Activated B cell treated with CpG ODN at 0.5 μM for 24 hours (primary cell): Measurements from ENCODE around the gene B3GNT9. TPM values are rescaled to one million over a fixed set of nuclear protein-coding genes. Genes with fewer than 3 reads are reported as not detected.
A peak's percentile ranks its signal among the peaks of the same experiment; 100 is the strongest.

Source experiments
- ATAC-seq: fragments of 200-7000 bp; cut with Tn5 transposase; one replicate; pipeline ENCODE4 v1.10.0; 2021; ENCODE audit warnings: low read depth, mild to moderate bottlenecking, moderate library complexity
- CTCF ChIA-PET: fragments of 350-600 bp; sonication (Branson Sonifier 250); formaldehyde crosslinking; loops from one replicate; lab custom pipeline; 2021; ENCODE audit warnings: antibody characterized with exemption; lab: Charles Lee
- POLR2A ChIA-PET: fragments of 350-600 bp; sonication (Branson Sonifier 250); formaldehyde crosslinking; loops from one replicate; lab custom pipeline; 2021; ENCODE audit warnings: antibody characterized with exemption; lab: Charles Lee
- DNase-seq: peaks from one replicate; pipeline ENCODE4 v3.0.0; 2022
- H3K27ac Mint-ChIP-seq: one replicate; pipeline ENCODE4 v1.8.0; 2020; ENCODE audit warnings: mixed read lengths
- H3K27me3 Mint-ChIP-seq: one replicate; pipeline ENCODE4 v1.8.0; 2021; ENCODE audit warnings: mixed read lengths
- H3K36me3 Mint-ChIP-seq: one replicate; pipeline ENCODE4 v1.8.0; 2021; ENCODE audit warnings: low read depth, mixed read lengths
- H3K4me1 Mint-ChIP-seq: one replicate; pipeline ENCODE4 v1.8.0; 2021; ENCODE audit warnings: mixed read lengths
- H3K4me3 Mint-ChIP-seq: one replicate; pipeline ENCODE4 v1.8.0; 2020; ENCODE audit warnings: mild to moderate bottlenecking, mixed read lengths
- H3K9me3 Mint-ChIP-seq: one replicate; pipeline ENCODE4 v1.8.0; 2020; ENCODE audit warnings: mixed read lengths
- intact Hi-C: fragments of 100-400 bp; cut with micrococcal nuclease; formaldehyde crosslinking; loops from one replicate; pipeline ENCODE4 v1.15.1; 2024
- total RNA-seq: library from RNA; stranded (reverse); gene quantifications from 2 replicates; pipeline ENCODE4 v1.2.3, GENCODE V29; 2022
- TF ChIP-seq, protein P1 (sequence below): fragments of 200-600 bp; IDR thresholded peaks from one replicate; pipeline ENCODE4 v1.8.0; 2022; ENCODE audit warnings: antibody characterized with exemption, mild to moderate bottlenecking

Gene B3GNT9
- total RNA-seq, 1 donor from 2014 or later = 0.93 TPM

- intact Hi-C loops = no loop called here
- DNase-seq (no peak), ATAC-seq (peak; percentile 58)
- H3K4me3 Mint-ChIP-seq = no peak overlapping the region
- peak overlapping the region; percentile 65 for H3K27ac Mint-ChIP-seq
- H3K36me3 Mint-ChIP-seq = peaks cover 75% of the 10 kb centered on the region
- ChIA-PET POLR2A (interaction anchor here (0.5 to 1.7 kb wide), 2 partner anchors 46 to 62 kb away, joined by 6 to 8 read pairs; no protein-coding TSS in a partner anchor), CTCF (interaction anchor here (0.9 to 1.5 kb wide), 2 partner anchors 15 to 28 kb away, joined by 3 to 5 read pairs; partner anchors contain the start of genes MATCAP1 and TMEM208)
- H3K9me3 Mint-ChIP-seq = no peaks in the 10 kb centered on the region
- peaks cover 17% of the 10 kb centered on the region for H3K4me1 Mint-ChIP-seq
- TF ChIP-seq, protein P1, sequence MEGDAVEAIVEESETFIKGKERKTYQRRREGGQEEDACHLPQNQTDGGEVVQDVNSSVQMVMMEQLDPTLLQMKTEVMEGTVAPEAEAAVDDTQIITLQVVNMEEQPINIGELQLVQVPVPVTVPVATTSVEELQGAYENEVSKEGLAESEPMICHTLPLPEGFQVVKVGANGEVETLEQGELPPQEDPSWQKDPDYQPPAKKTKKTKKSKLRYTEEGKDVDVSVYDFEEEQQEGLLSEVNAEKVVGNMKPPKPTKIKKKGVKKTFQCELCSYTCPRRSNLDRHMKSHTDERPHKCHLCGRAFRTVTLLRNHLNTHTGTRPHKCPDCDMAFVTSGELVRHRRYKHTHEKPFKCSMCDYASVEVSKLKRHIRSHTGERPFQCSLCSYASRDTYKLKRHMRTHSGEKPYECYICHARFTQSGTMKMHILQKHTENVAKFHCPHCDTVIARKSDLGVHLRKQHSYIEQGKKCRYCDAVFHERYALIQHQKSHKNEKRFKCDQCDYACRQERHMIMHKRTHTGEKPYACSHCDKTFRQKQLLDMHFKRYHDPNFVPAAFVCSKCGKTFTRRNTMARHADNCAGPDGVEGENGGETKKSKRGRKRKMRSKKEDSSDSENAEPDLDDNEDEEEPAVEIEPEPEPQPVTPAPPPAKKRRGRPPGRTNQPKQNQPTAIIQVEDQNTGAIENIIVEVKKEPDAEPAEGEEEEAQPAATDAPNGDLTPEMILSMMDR = no peak
- H3K27me3 Mint-ChIP-seq = no peaks in the 10 kb centered on the region
These were observed 47.5 kb upstream of the B3GNT9 start for GRCh38 chr16:67198238-67198734.

DNA sequence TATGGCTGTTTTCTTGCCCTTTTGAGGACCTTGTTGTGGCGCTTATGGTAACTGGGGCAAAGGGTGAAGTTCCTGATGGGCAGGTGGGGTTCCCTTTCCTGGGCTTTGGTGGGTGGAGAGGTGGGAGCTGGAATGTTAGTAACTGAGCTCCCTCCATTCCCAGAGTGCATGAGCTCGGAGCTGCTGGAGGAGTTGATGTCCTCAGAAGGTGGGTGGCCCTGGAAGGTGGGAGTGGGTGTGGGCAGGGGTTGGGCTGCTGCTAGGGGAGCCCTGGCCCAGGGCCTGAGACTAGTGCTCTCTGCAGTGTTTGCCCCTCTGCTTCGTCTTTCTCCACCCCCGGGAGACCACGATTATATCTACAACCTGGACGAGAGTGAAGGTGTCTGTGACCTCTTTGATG, 46.9 kb upstream of the B3GNT9 start:
- POLR2A ChIA-PET = interaction anchor here (0.9 to 1.7 kb wide), 2 partner anchors 29 to 46 kb away, joined by 3 to 6 read pairs; partner anchors contain the start of gene TMEM208
- Mint-ChIP-seq H3K27ac (no peak overlapping the region), H3K9me3 (no peaks in the 10 kb centered on the region), H3K4me3 (no peak overlapping the region), H3K27me3 (no peaks in the 10 kb centered on the region), H3K4me1 (peaks cover 22% of the 10 kb centered on the region), H3K36me3 (peaks cover 76% of the 10 kb centered on the region)
- DNase-seq (no peak), ATAC-seq (no peak)
- CTCF ChIA-PET = interaction anchor here (0.9 to 1.5 kb wide), 2 partner anchors 14 to 29 kb away, joined by 3 to 5 read pairs; partner anchors contain the start of genes MATCAP1 and TMEM208
- intact Hi-C loops = no loop called here
- TF ChIP-seq, protein P1 = no peak

DNA sequence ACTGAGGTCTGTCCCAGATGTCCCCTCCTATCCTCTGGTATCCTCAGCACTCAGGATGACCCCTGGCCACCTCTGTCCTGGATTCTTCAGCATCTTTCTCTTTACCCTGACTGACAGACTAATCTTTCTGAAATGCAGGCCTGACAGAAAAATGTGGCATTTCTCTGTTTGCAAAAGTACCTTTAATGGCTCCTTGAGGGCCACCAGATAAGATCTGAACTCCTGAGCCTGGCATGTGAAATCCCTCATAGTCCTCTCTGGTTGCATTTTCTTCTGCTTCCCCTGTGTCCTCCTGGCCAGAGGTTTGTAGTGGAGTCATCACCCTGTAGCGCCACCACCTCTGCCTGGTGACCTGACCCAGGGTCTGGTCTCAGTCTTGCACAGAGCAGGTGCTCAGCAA, 46.1 kb upstream of the B3GNT9 start:
- DNase-seq (no peak), ATAC-seq (no peak)
- H3K27ac Mint-ChIP-seq = no peak overlapping the region
- CTCF ChIA-PET = no interaction called here
- intact Hi-C loops = no loop called here
- no peaks in the 10 kb centered on the region for H3K27me3 Mint-ChIP-seq
- peaks cover 71% of the 10 kb centered on the region for H3K36me3 Mint-ChIP-seq
- peaks cover 27% of the 10 kb centered on the region for H3K4me1 Mint-ChIP-seq
- TF ChIP-seq, protein P1 = no peak
- POLR2A ChIA-PET = interaction anchor here (0.9 kb wide), 1 partner anchor 30 kb away, joined by 3 read pairs; the partner anchor contains the start of gene TMEM208
- H3K9me3 Mint-ChIP-seq = no peaks in the 10 kb centered on the region
- no peak overlapping the region for H3K4me3 Mint-ChIP-seq

GRCh38 chr16:67195676-67196075, 44.9 kb upstream of the B3GNT9 start:
- CTCF ChIA-PET = no interaction called here
- H3K27ac Mint-ChIP-seq = no peak overlapping the region

GRCh38 chr16:67194260-67194659, 43.5 kb upstream of the B3GNT9 start:
- no peak overlapping the region for H3K27ac Mint-ChIP-seq

More at GRCh38 chr16:67195676-67196075, 44.9 kb upstream of the B3GNT9 start:
- peaks cover 62% of the 10 kb centered on the region for H3K36me3 Mint-ChIP-seq
- POLR2A ChIA-PET = interaction anchor here (0.6 kb wide), 1 partner anchor 129 kb away, joined by 3 read pairs; no protein-coding TSS in a partner anchor
- H3K4me1 Mint-ChIP-seq = peaks cover 34% of the 10 kb centered on the region
- H3K4me3 Mint-ChIP-seq = no peak overlapping the region
- H3K27me3 Mint-ChIP-seq = no peaks in the 10 kb centered on the region
- H3K9me3 Mint-ChIP-seq = no peaks in the 10 kb centered on the region
- no peak for DNase-seq
- intact Hi-C loops = no loop called here
- TF ChIP-seq, protein P1 = no peak
- no peak for ATAC-seq

More at GRCh38 chr16:67194260-67194659, 43.5 kb upstream of the B3GNT9 start:
- Mint-ChIP-seq H3K27me3 (no peaks in the 10 kb centered on the region), H3K9me3 (no peaks in the 10 kb centered on the region), H3K4me1 (peaks cover 34% of the 10 kb centered on the region), H3K36me3 (peaks cover 53% of the 10 kb centered on the region), H3K4me3 (peak overlapping the region; percentile 87)
- ChIA-PET CTCF (interaction anchor here (0.6 kb wide), 1 partner anchor 51 kb away, joined by 3 read pairs; no protein-coding TSS in a partner anchor), POLR2A (no interaction called here)
- intact Hi-C loops = no loop called here
- no peak for DNase-seq
- TF ChIP-seq, protein P1 = no peak
- ATAC-seq = no peak
